Endothelial cell of umbilical vein (primary cell): Measurements from ENCODE around the gene TSNAX. TPM values are rescaled to one million over a fixed set of nuclear protein-coding genes. Genes with fewer than 3 reads are reported as not detected.

Source experiments
- BruUV-seq: library from RNA; stranded (reverse); fragments of 400-500 nt; replicated peaks from 2 replicates; lab custom pipeline; 2021; lab: Mats Ljungman, UMichigan
- CTCF ChIA-PET: fragments of 300-600, 350-600 bp; sonication (Branson Sonifier 250); formaldehyde crosslinking; loops from one replicate; lab custom pipeline; 2021; ENCODE audit warnings: antibody characterized with exemption, inconsistent platforms; lab: Charles Lee
- POLR2A ChIA-PET: fragments of 300-600, 350-600 bp; sonication (Branson Sonifier 250); formaldehyde crosslinking; loops from one replicate; lab custom pipeline; 2021; ENCODE audit warnings: antibody characterized with exemption, inconsistent platforms; lab: Charles Lee
- DNase-seq: peaks from one replicate; pipeline ENCODE4 v3.0.0-alpha.2; 2011; ENCODE audit warnings: low read depth, low spot score
- FAIRE-seq: peaks from 2 replicates; lab custom pipeline; 2011; peaks lifted over from hg19 to GRCh38; lab: Jason Lieb, UNC
- H2AFZ ChIP-seq: 2 replicates; pipeline ENCODE4 v1.6.0; 2012; ENCODE audit warnings: low read depth, low read length, control low read depth, inconsistent platforms
- H3K27ac ChIP-seq: 2 replicates; pipeline ENCODE4 v1.5.1; 2011; ENCODE audit warnings: low read depth, mild to moderate bottlenecking, control low read depth, low read length, moderate library complexity; ENCODE audit not compliant: insufficient read depth
- H3K27me3 ChIP-seq, 2 experiments: 2 replicates each; pipeline versions ENCODE4 v1.6.0 to v1.6.1; 2011; ENCODE audit warnings: low read length in 2 of 2, mixed read lengths in 1 of 2; ENCODE audit not compliant: control insufficient read depth in 2 of 2, insufficient read depth in 2 of 2
- H3K36me3 ChIP-seq, 2 experiments: 2 replicates in 1 of 2; 3 replicates in 1 of 2; pipeline ENCODE4 v1.5.1; 2011; ENCODE audit warnings: low read length in 2 of 2, mild to moderate bottlenecking in 1 of 2, moderate library complexity in 1 of 2; ENCODE audit not compliant: control insufficient read depth in 2 of 2, insufficient read depth in 2 of 2; ENCODE audit errors: extremely low read depth in 1 of 2
- H3K4me1 ChIP-seq: 3 replicates; pipeline ENCODE4 v1.5.1; 2011; ENCODE audit warnings: mild to moderate bottlenecking, low read length; ENCODE audit not compliant: control insufficient read depth, insufficient read depth; ENCODE audit errors: extremely low read depth
- H3K4me2 ChIP-seq: 2 replicates; pipeline ENCODE4 v1.6.1; 2011; ENCODE audit warnings: low read length, control low read depth, mixed read lengths; ENCODE audit not compliant: insufficient read depth
- H3K4me3 ChIP-seq, 3 experiments: fragments of 200-600 bp in 1 of 3; sonication (generic), shearing (Covaris generic) in 1 of 3; replicated peaks in 1 of 3; 2 replicates each; pipeline ENCODE4 v1.5.1; 2011 to 2016; ENCODE audit warnings: control low read depth in 3 of 3, low read length in 3 of 3, mild to moderate bottlenecking in 2 of 3, inconsistent platforms in 1 of 3, low read depth in 1 of 3, moderate library complexity in 1 of 3; ENCODE audit not compliant: insufficient read depth in 1 of 3
- H3K79me2 ChIP-seq: 2 replicates; pipeline ENCODE4 v1.6.0; 2012; ENCODE audit warnings: low read length, inconsistent platforms; ENCODE audit not compliant: control insufficient read depth, insufficient read depth
- H3K9ac ChIP-seq: replicated peaks from 2 replicates; pipeline ENCODE3; 2011; ENCODE audit warnings: low read length, control low read depth; ENCODE audit not compliant: insufficient read depth; ENCODE audit errors: extremely low read depth
- H3K9me1 ChIP-seq: replicated peaks from 3 replicates; pipeline ENCODE4 v1.6.0; 2011; ENCODE audit warnings: mild to moderate bottlenecking, low read length; ENCODE audit not compliant: control insufficient read depth, insufficient read depth; ENCODE audit errors: extremely low read depth
- H3K9me3 ChIP-seq: replicated peaks from 2 replicates; pipeline ENCODE4 v1.5.1; 2012; ENCODE audit warnings: low read length, inconsistent platforms; ENCODE audit not compliant: control insufficient read depth, insufficient read depth
- H4K20me1 ChIP-seq: replicated peaks from 2 replicates; pipeline ENCODE3; 2011; ENCODE audit warnings: mild to moderate bottlenecking, low read length; ENCODE audit not compliant: control insufficient read depth, insufficient read depth; ENCODE audit errors: extremely low read depth
- CTCF ChIP-seq, 2 donors: IDR thresholded peaks; 1 replicate in 1 of 2; 2 replicates in 1 of 2; pipeline ENCODE4 v1.5.1; 2011; ENCODE audit warnings: low read length in 2 of 2, mild to moderate bottlenecking in 2 of 2, moderate library complexity in 2 of 2, control low read depth in 1 of 2, inconsistent platforms in 1 of 2, low read depth in 1 of 2; ENCODE audit not compliant: insufficient read depth in 1 of 2; ENCODE audit errors: extremely low read depth in 1 of 2
- EZH2 ChIP-seq: IDR thresholded peaks from 2 replicates; pipeline ENCODE4 v1.6.1; 2012; ENCODE audit warnings: borderline replicate concordance, low read depth, mild to moderate bottlenecking, moderate library complexity, low read length, inconsistent platforms; ENCODE audit not compliant: severe bottlenecking
- FOS ChIP-seq: IDR thresholded peaks from 2 replicates; pipeline ENCODE4 v1.6.1; 2011; ENCODE audit warnings: mild to moderate bottlenecking, low read length, moderate library complexity, borderline replicate concordance; ENCODE audit not compliant: insufficient read depth
- GATA2 ChIP-seq: IDR thresholded peaks from 2 replicates; pipeline ENCODE4 v1.7.0; 2011; ENCODE audit warnings: low read depth, mild to moderate bottlenecking, moderate library complexity, mixed read lengths, low read length; ENCODE audit not compliant: insufficient read length, insufficient read depth
- JUN ChIP-seq: IDR thresholded peaks from 2 replicates; pipeline ENCODE4 v1.6.1; 2011; ENCODE audit warnings: borderline replicate concordance, low read depth; ENCODE audit not compliant: insufficient read length, insufficient read depth
- MAX ChIP-seq: IDR thresholded peaks from 2 replicates; pipeline ENCODE4 v1.6.1; 2011; ENCODE audit not compliant: insufficient read depth, insufficient read length
- MYC ChIP-seq: IDR thresholded peaks from one replicate; pipeline ENCODE4 v1.6.1; 2011; ENCODE audit warnings: mild to moderate bottlenecking, low read depth, low read length
- POLR2A ChIP-seq: IDR thresholded peaks from 2 replicates; pipeline ENCODE4 v1.6.1; 2012; ENCODE audit warnings: low read depth, mild to moderate bottlenecking, control low read depth, low read length
- POLR2AphosphoS5 ChIP-seq: IDR thresholded peaks from 2 replicates; pipeline ENCODE4 v1.6.1; 2012; ENCODE audit warnings: low read depth, mild to moderate bottlenecking, control low read depth, low read length, moderate library complexity; ENCODE audit not compliant: insufficient read depth
- dilution Hi-C: fragments of 300-500 bp; cut with MboI; formaldehyde crosslinking; loops from one replicate; pipeline ENCODE4 v1.15.0; 2019; ENCODE audit warnings: low sequenced_read_pairs; ENCODE audit not compliant: extremely low pct_ligation_motif_present
- intact Hi-C: fragments of 100-400 bp; cut with micrococcal nuclease; formaldehyde crosslinking; loops from one replicate; pipeline ENCODE4 v1.10.0; 2022
- polyA plus RNA-seq, 4 experiments: library from polyadenylated mRNA; depleted of rRNA in 3 of 4; stranded (reverse) in 3 of 4; unstranded in 1 of 4; fragments of >200 nt; gene quantifications; 2 replicates each; pipeline versions ENCODE4 v1.2.1 to v1.2.3, GENCODE V29; 2011 to 2012; ENCODE audit warnings: missing spikeins in 1 of 4
- total RNA-seq: library from RNA; stranded (reverse); gene quantifications from 2 replicates; pipeline ENCODE4 v1.2.3, GENCODE V29; 2021

Gene TSNAX
- total and polyA plus RNA-seq, 2 donors (not counting 3 experiments of a cell fraction or from before 2014, with no cell fraction given), result 6.3 to 26.3 TPM

GRCh38 chr1:231580874-231581273 is 52.4 kb downstream of the TSNAX start:
- Histone ChIP-seq H3K79me2 (no peaks in the 10 kb centered on the region), H3K27ac (no peak overlapping the region), H3K36me3 (no peaks in the 10 kb centered on the region), H3K9me1 (no peaks in the 10 kb centered on the region), H3K9me3 (no peaks in the 10 kb centered on the region), H3K4me2 (no peak overlapping the region), H3K27me3 (no peaks in the 10 kb centered on the region), H3K4me1 (peaks cover 8% of the 10 kb centered on the region), H3K9ac (no peak overlapping the region), H3K4me3 (no peak overlapping the region), H4K20me1 (no peaks in the 10 kb centered on the region), H2AFZ (no peak overlapping the region)
- ChIA-PET CTCF (interaction anchor here (0.7 kb wide), 1 partner anchor 224 kb away, joined by 5 read pairs; no protein-coding TSS in a partner anchor), POLR2A (no interaction called here)
- DNase-seq (no peak), FAIRE-seq (no peak)
- TF ChIP-seq EZH2 (no peak), MAX (no peak), CTCF (IDR thresholded peaks at IDR 0.05; ENCODE audit: extremely low read depth in 1 of 2, insufficient read depth in 1 of 2, low read depth in 1 of 2, low read length in 2 of 2) (no peak), POLR2AphosphoS5 (no peak), GATA2 (no peak), MYC (no peak), POLR2A (no peak), JUN (no peak), FOS (no peak)
- intact Hi-C loops, result no loop called here
- dilution Hi-C loops, result no loop called here
- BruUV-seq, result no TSS peak
